ENCODE measurements around the gene ABCG4. TPM values are rescaled to one million over a fixed set of nuclear protein-coding genes. Genes with fewer than 3 reads are reported as not detected.

Gene ABCG4
- total and polyA plus RNA-seq, 4 donors, result 0.03 to 0.17 (median 0.05) TPM; not detected in 1

DNA sequence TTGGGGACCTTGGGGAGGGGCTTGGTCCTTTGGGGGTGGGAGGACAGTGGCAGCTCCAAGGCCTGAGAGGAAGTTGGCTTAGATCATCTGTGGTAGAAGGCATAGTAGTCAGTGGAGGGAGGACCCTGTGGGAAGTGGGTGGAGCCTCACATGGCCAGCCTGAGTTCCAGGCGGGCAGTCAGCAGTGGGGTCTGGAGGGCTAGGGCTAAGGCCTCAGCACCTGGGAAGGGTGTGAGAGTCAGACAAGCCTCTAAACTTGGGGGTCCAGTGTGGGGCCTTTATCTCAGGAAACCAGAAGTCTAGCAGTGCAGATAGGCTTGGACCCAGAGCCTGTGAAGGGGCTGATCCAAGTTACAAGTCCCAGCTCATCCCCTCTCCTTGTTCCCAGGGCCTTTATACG lies 23.7 kb downstream of the ABCG4 start (continued):
- TF ChIP-seq, protein P1, sequence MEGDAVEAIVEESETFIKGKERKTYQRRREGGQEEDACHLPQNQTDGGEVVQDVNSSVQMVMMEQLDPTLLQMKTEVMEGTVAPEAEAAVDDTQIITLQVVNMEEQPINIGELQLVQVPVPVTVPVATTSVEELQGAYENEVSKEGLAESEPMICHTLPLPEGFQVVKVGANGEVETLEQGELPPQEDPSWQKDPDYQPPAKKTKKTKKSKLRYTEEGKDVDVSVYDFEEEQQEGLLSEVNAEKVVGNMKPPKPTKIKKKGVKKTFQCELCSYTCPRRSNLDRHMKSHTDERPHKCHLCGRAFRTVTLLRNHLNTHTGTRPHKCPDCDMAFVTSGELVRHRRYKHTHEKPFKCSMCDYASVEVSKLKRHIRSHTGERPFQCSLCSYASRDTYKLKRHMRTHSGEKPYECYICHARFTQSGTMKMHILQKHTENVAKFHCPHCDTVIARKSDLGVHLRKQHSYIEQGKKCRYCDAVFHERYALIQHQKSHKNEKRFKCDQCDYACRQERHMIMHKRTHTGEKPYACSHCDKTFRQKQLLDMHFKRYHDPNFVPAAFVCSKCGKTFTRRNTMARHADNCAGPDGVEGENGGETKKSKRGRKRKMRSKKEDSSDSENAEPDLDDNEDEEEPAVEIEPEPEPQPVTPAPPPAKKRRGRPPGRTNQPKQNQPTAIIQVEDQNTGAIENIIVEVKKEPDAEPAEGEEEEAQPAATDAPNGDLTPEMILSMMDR (IDR thresholded peaks at IDR 0.05; ENCODE audit: low read depth, low read length, missing input control), result no peak
- TF ChIP-seq YY1 (IDR thresholded peaks at IDR 0.05), result no peak

DNA sequence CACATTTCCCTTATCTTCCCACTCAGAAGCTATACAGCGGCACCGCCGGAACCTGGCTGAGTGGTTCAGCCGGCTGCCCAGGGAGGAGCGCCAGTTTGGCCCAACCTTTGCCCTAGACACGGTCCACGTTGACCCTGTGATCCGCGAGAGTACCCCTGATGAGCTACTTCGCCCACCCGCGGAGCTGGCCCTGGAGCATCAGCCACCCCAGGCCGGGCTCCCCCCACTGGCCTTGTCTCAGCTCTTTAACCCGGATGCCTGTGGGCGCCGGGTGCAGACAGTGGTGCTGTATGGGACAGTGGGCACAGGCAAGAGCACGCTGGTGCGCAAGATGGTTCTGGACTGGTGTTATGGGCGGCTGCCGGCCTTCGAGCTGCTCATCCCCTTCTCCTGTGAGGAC lies 24.6 kb downstream of the ABCG4 start:
- WGBS, result 94% methylated on average over 21 of the region's 21 CpGs
- peaks cover 0 to 25% (median 9%) of the 10 kb centered on the region in 4 donors for H3K36me3 ChIP-seq (ENCODE audit: control insufficient read depth in 4 of 4, insufficient read depth in 3 of 4, low read depth in 1 of 4, low read length in 3 of 4)
- H3K27ac ChIP-seq (ENCODE audit: low read depth in 1 of 2, low read length in 2 of 2), result no peak overlapping the region
- no peak overlapping the region for H3K9ac ChIP-seq (ENCODE audit: low read depth in 1 of 2, low read length in 2 of 2)
- no peaks in the 10 kb centered on the region for H3K9me3 ChIP-seq (ENCODE audit: control insufficient read depth in 4 of 4, low read length in 3 of 4)
- H3K4me3 ChIP-seq (ENCODE audit: low read depth in 1 of 3, low read length in 3 of 3), result no peak overlapping the region
- no peaks in the 10 kb centered on the region for H3K27me3 ChIP-seq (ENCODE audit: control insufficient read depth in 4 of 4, insufficient read depth in 4 of 4, low read length in 3 of 4)
- no peak for DNase-seq (ENCODE audit: low spot score)
- TF ChIP-seq HNF4A (conservative IDR thresholded peaks at IDR 0.05) (no peak), TAF1 (conservative IDR thresholded peaks at IDR 0.05) (no peak), MAX (IDR thresholded peaks at IDR 0.05) (no peak), FOXA2 (IDR thresholded peaks at IDR 0.05) (no peak), HNF4G (IDR thresholded peaks at IDR 0.05) (no peak), GABPA (IDR thresholded peaks at IDR 0.05 in 1 of 2, conservative IDR thresholded peaks at IDR 0.05 in 1 of 2) (no peak), REST (IDR thresholded peaks at IDR 0.05) (no peak), SP1 (IDR thresholded peaks at IDR 0.05) (no peak), ZBTB33 (IDR thresholded peaks at IDR 0.05) (no peak), JUND (IDR thresholded peaks at IDR 0.05) (no peak), RAD21 (IDR thresholded peaks at IDR 0.05) (no peak), YY1 (IDR thresholded peaks at IDR 0.05) (no peak), FOXA1 (IDR thresholded peaks at IDR 0.05) (no peak), RXRA (IDR thresholded peaks at IDR 0.05) (no peak), EGR1 (IDR thresholded peaks at IDR 0.05; ENCODE audit: low read depth in 2 of 2) (no peak), NR2F2 (IDR thresholded peaks at IDR 0.05) (no peak)
- TF ChIP-seq, protein P2, sequence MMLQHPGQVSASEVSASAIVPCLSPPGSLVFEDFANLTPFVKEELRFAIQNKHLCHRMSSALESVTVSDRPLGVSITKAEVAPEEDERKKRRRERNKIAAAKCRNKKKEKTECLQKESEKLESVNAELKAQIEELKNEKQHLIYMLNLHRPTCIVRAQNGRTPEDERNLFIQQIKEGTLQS (IDR thresholded peaks at IDR 0.05), result no peak
- TF ChIP-seq, protein P1 (IDR thresholded peaks at IDR 0.05; ENCODE audit: low read depth, low read length, missing input control), result no peak
- peaks cover 3 to 8% (median 5%) of the 10 kb centered on the region in 4 donors for H3K4me1 ChIP-seq (ENCODE audit: control insufficient read depth in 4 of 4, insufficient read depth in 4 of 4, low read length in 3 of 4)
